SU-DHL-6 (cell line): ENCODE data around the gene PIAS2.

Experiments
- CTCF ChIP-seq: fragments of 200-600 bp; sonication (generic); IDR thresholded peaks from one replicate; pipeline ENCODE4 v1.5.1; 2017; ENCODE audit warnings: antibody characterized with exemption, mild to moderate bottlenecking, low read length, moderate library complexity; ENCODE audit not compliant: insufficient read depth, poor library complexity, severe bottlenecking
- EZH2phosphoT487 ChIP-seq: fragments of 200-600 bp; sonication (generic), shearing (Covaris generic); conservative IDR thresholded peaks from 2 replicates; pipeline ENCODE4 v1.6.1; 2018; ENCODE audit warnings: mild to moderate bottlenecking, antibody characterized with exemption, low read length, moderate library complexity, mixed read lengths

GRCh38 chr18:46754188-46754587 is 163.1 kb downstream of the PIAS2 start:
- TF ChIP-seq CTCF (no peak), EZH2phosphoT487 (no peak)
